Endothelial cell of umbilical vein (primary cell): ENCODE data around the gene ARF1. TPM values are rescaled to one million over a fixed set of nuclear protein-coding genes. Genes with fewer than 3 reads are reported as not detected.

Experiments used
- BruUV-seq: library from RNA; stranded (reverse); fragments of 400-500 nt; replicated peaks from 2 replicates; lab custom pipeline; 2021; lab: Mats Ljungman, UMichigan
- CTCF ChIA-PET: fragments of 300-600, 350-600 bp; sonication (Branson Sonifier 250); formaldehyde crosslinking; loops from one replicate; lab custom pipeline; 2021; ENCODE audit warnings: antibody characterized with exemption, inconsistent platforms; lab: Charles Lee
- POLR2A ChIA-PET: fragments of 300-600, 350-600 bp; sonication (Branson Sonifier 250); formaldehyde crosslinking; loops from one replicate; lab custom pipeline; 2021; ENCODE audit warnings: antibody characterized with exemption, inconsistent platforms; lab: Charles Lee
- DNase-seq: peaks from one replicate; pipeline ENCODE4 v3.0.0-alpha.2; 2011; ENCODE audit warnings: low read depth, low spot score
- FAIRE-seq: peaks from 2 replicates; lab custom pipeline; 2011; peaks lifted over from hg19 to GRCh38; lab: Jason Lieb, UNC
- H2AFZ ChIP-seq: 2 replicates; pipeline ENCODE4 v1.6.0; 2012; ENCODE audit warnings: low read depth, low read length, control low read depth, inconsistent platforms
- H3K27ac ChIP-seq: 2 replicates; pipeline ENCODE4 v1.5.1; 2011; ENCODE audit warnings: low read depth, mild to moderate bottlenecking, control low read depth, low read length, moderate library complexity; ENCODE audit not compliant: insufficient read depth
- H3K27me3 ChIP-seq, 2 experiments: 2 replicates each; pipeline versions ENCODE4 v1.6.0 to v1.6.1; 2011; ENCODE audit warnings: low read length in 2 of 2, mixed read lengths in 1 of 2; ENCODE audit not compliant: control insufficient read depth in 2 of 2, insufficient read depth in 2 of 2
- H3K36me3 ChIP-seq, 2 experiments: 2 replicates in 1 of 2; 3 replicates in 1 of 2; pipeline ENCODE4 v1.5.1; 2011; ENCODE audit warnings: low read length in 2 of 2, mild to moderate bottlenecking in 1 of 2, moderate library complexity in 1 of 2; ENCODE audit not compliant: control insufficient read depth in 2 of 2, insufficient read depth in 2 of 2; ENCODE audit errors: extremely low read depth in 1 of 2
- H3K4me1 ChIP-seq: 3 replicates; pipeline ENCODE4 v1.5.1; 2011; ENCODE audit warnings: mild to moderate bottlenecking, low read length; ENCODE audit not compliant: control insufficient read depth, insufficient read depth; ENCODE audit errors: extremely low read depth
- H3K4me2 ChIP-seq: 2 replicates; pipeline ENCODE4 v1.6.1; 2011; ENCODE audit warnings: low read length, control low read depth, mixed read lengths; ENCODE audit not compliant: insufficient read depth
- H3K4me3 ChIP-seq, 3 experiments: fragments of 200-600 bp in 1 of 3; sonication (generic), shearing (Covaris generic) in 1 of 3; replicated peaks in 1 of 3; 2 replicates each; pipeline ENCODE4 v1.5.1; 2011 to 2016; ENCODE audit warnings: control low read depth in 3 of 3, low read length in 3 of 3, mild to moderate bottlenecking in 2 of 3, inconsistent platforms in 1 of 3, low read depth in 1 of 3, moderate library complexity in 1 of 3; ENCODE audit not compliant: insufficient read depth in 1 of 3
- H3K79me2 ChIP-seq: 2 replicates; pipeline ENCODE4 v1.6.0; 2012; ENCODE audit warnings: low read length, inconsistent platforms; ENCODE audit not compliant: control insufficient read depth, insufficient read depth
- H3K9ac ChIP-seq: replicated peaks from 2 replicates; pipeline ENCODE3; 2011; ENCODE audit warnings: low read length, control low read depth; ENCODE audit not compliant: insufficient read depth; ENCODE audit errors: extremely low read depth
- H3K9me1 ChIP-seq: replicated peaks from 3 replicates; pipeline ENCODE4 v1.6.0; 2011; ENCODE audit warnings: mild to moderate bottlenecking, low read length; ENCODE audit not compliant: control insufficient read depth, insufficient read depth; ENCODE audit errors: extremely low read depth
- H3K9me3 ChIP-seq: replicated peaks from 2 replicates; pipeline ENCODE4 v1.5.1; 2012; ENCODE audit warnings: low read length, inconsistent platforms; ENCODE audit not compliant: control insufficient read depth, insufficient read depth
- H4K20me1 ChIP-seq: replicated peaks from 2 replicates; pipeline ENCODE3; 2011; ENCODE audit warnings: mild to moderate bottlenecking, low read length; ENCODE audit not compliant: control insufficient read depth, insufficient read depth; ENCODE audit errors: extremely low read depth
- CTCF ChIP-seq, 2 donors: IDR thresholded peaks; 1 replicate in 1 of 2; 2 replicates in 1 of 2; pipeline ENCODE4 v1.5.1; 2011; ENCODE audit warnings: low read length in 2 of 2, mild to moderate bottlenecking in 2 of 2, moderate library complexity in 2 of 2, control low read depth in 1 of 2, inconsistent platforms in 1 of 2, low read depth in 1 of 2; ENCODE audit not compliant: insufficient read depth in 1 of 2; ENCODE audit errors: extremely low read depth in 1 of 2
- EZH2 ChIP-seq: IDR thresholded peaks from 2 replicates; pipeline ENCODE4 v1.6.1; 2012; ENCODE audit warnings: borderline replicate concordance, low read depth, mild to moderate bottlenecking, moderate library complexity, low read length, inconsistent platforms; ENCODE audit not compliant: severe bottlenecking
- FOS ChIP-seq: IDR thresholded peaks from 2 replicates; pipeline ENCODE4 v1.6.1; 2011; ENCODE audit warnings: mild to moderate bottlenecking, low read length, moderate library complexity, borderline replicate concordance; ENCODE audit not compliant: insufficient read depth
- GATA2 ChIP-seq: IDR thresholded peaks from 2 replicates; pipeline ENCODE4 v1.7.0; 2011; ENCODE audit warnings: low read depth, mild to moderate bottlenecking, moderate library complexity, mixed read lengths, low read length; ENCODE audit not compliant: insufficient read length, insufficient read depth
- JUN ChIP-seq: IDR thresholded peaks from 2 replicates; pipeline ENCODE4 v1.6.1; 2011; ENCODE audit warnings: borderline replicate concordance, low read depth; ENCODE audit not compliant: insufficient read length, insufficient read depth
- MYC ChIP-seq: IDR thresholded peaks from one replicate; pipeline ENCODE4 v1.6.1; 2011; ENCODE audit warnings: mild to moderate bottlenecking, low read depth, low read length
- POLR2A ChIP-seq: IDR thresholded peaks from 2 replicates; pipeline ENCODE4 v1.6.1; 2012; ENCODE audit warnings: low read depth, mild to moderate bottlenecking, control low read depth, low read length
- POLR2AphosphoS5 ChIP-seq: IDR thresholded peaks from 2 replicates; pipeline ENCODE4 v1.6.1; 2012; ENCODE audit warnings: low read depth, mild to moderate bottlenecking, control low read depth, low read length, moderate library complexity; ENCODE audit not compliant: insufficient read depth
- dilution Hi-C: fragments of 300-500 bp; cut with MboI; formaldehyde crosslinking; loops from one replicate; pipeline ENCODE4 v1.15.0; 2019; ENCODE audit warnings: low sequenced_read_pairs; ENCODE audit not compliant: extremely low pct_ligation_motif_present
- intact Hi-C: fragments of 100-400 bp; cut with micrococcal nuclease; formaldehyde crosslinking; loops from one replicate; pipeline ENCODE4 v1.10.0; 2022
- polyA plus RNA-seq, 4 experiments: library from polyadenylated mRNA; depleted of rRNA in 3 of 4; stranded (reverse) in 3 of 4; unstranded in 1 of 4; fragments of >200 nt; gene quantifications; 2 replicates each; pipeline versions ENCODE4 v1.2.1 to v1.2.3, GENCODE V29; 2011 to 2012; ENCODE audit warnings: missing spikeins in 1 of 4
- total RNA-seq: library from RNA; stranded (reverse); gene quantifications from 2 replicates; pipeline ENCODE4 v1.2.3, GENCODE V29; 2021
- TF ChIP-seq, protein P1 (sequence below): IDR thresholded peaks from 2 replicates; pipeline ENCODE4 v1.6.1; 2011; ENCODE audit not compliant: insufficient read depth, insufficient read length

ARF1 gene
- total and polyA plus RNA-seq, 2 donors (not counting 3 experiments of a cell fraction or from before 2014, with no cell fraction given), result 499 to 844 TPM

DNA sequence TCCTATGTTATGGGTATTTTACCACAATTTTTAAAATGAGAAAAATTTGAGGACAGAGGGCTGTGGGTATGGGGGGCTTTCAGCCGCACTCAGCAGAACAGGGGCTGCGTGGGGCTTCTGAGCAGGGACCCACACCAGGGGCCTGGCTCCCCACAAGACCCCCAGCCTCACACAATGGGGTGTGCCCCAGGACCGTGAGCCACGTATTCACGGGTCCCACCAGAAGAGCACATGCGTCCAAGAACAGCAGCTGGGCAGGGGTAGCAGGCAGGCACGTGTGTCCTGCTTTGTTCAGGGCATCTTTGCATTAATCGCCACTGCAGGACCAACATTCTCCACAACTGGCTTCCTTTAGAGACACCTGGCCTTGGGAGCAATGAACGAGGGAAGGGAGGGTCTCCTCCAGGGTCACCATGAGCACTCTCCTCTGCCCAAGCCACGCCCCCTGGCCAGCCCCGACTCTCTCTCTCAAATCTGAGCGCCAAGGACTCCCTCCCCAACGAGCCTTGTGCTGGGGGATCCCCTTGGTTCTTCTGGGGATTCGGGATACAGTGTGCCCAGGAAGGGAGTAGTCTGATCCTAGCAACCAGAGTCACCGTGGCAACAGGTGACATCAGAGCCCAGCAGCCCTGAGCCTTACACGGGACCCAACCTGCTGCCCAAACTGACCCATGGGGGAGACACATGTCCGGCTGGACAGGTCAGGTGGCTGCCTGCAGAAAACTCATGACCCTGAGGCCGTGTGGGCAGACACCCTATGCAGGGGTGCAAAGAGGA is 7.4 kb upstream of the ARF1 start:
- H3K9me1 ChIP-seq, result no peaks in the 10 kb centered on the region
- intact Hi-C loops, result loop anchor here (5.0 kb wide), 2 partner anchors 78 to 313 kb away; no protein-coding TSS in a partner anchor
- H3K9me3 ChIP-seq, result no peaks in the 10 kb centered on the region
- H3K4me3 ChIP-seq, result no peak overlapping the region
- ChIA-PET CTCF (interaction anchor here (1.2 to 1.7 kb wide), 3 partner anchors 71 to 311 kb away, joined by 3 to 24 read pairs (median 13); no protein-coding TSS in a partner anchor), POLR2A (no interaction called here)
- no peak for DNase-seq
- no peak overlapping the region for H3K27ac ChIP-seq
- H3K4me2 ChIP-seq, result no peak overlapping the region
- no peak overlapping the region for H2AFZ ChIP-seq
- H4K20me1 ChIP-seq, result no peaks in the 10 kb centered on the region
- dilution Hi-C loops, result no loop called here
- H3K79me2 ChIP-seq, result no peaks in the 10 kb centered on the region
- TF ChIP-seq, protein P1, sequence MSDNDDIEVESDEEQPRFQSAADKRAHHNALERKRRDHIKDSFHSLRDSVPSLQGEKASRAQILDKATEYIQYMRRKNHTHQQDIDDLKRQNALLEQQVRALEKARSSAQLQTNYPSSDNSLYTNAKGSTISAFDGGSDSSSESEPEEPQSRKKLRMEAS, result no peak
- TF ChIP-seq GATA2 (no peak), POLR2A (no peak), CTCF (IDR thresholded peaks at IDR 0.05; ENCODE audit: extremely low read depth in 1 of 2, insufficient read depth in 1 of 2, low read depth in 1 of 2, low read length in 2 of 2) (no peak), JUN (no peak), FOS (no peak), POLR2AphosphoS5 (no peak), MYC (no peak), EZH2 (no peak)
- BruUV-seq, result no TSS peak
- no peaks in the 10 kb centered on the region for H3K4me1 ChIP-seq
- peaks cover 0 to 2% of the 10 kb centered on the region in 2 experiments for H3K27me3 ChIP-seq
- no peak overlapping the region for H3K9ac ChIP-seq
- no peaks in the 10 kb centered on the region for H3K36me3 ChIP-seq
- no peak for FAIRE-seq
